OCI-LY1 (cell line): ENCODE data around the gene SRBD1.

Source experiments
- H2AFZ ChIP-seq: fragments of 200-600 bp; sonication (generic), shearing (Covaris generic); 2 replicates; pipeline ENCODE4 v1.6.0; 2014; ENCODE audit warnings: antibody characterized with exemption, mild to moderate bottlenecking, low read length
- H3F3A ChIP-seq: fragments of 200-600 bp; sonication (generic), shearing (Covaris generic); 2 replicates; pipeline ENCODE4 v1.6.0; 2014; ENCODE audit warnings: mild to moderate bottlenecking, antibody characterized with exemption, low read length, moderate library complexity; ENCODE audit not compliant: insufficient read depth
- H3K27ac ChIP-seq: fragments of 200-600 bp; sonication (generic); 2 replicates; pipeline ENCODE4 v1.5.1; 2014; ENCODE audit warnings: low read length, mixed run types, mild to moderate bottlenecking, low read depth; ENCODE audit not compliant: poor library complexity, severe bottlenecking
- H3K27me3 ChIP-seq: fragments of 200-600 bp; sonication (generic); 2 replicates; pipeline ENCODE4 v1.6.0; 2014; ENCODE audit warnings: antibody characterized with exemption, mild to moderate bottlenecking, low read length, moderate library complexity; ENCODE audit not compliant: insufficient read depth
- H3K36me3 ChIP-seq: fragments of 200-600 bp; sonication (generic); 2 replicates; pipeline ENCODE4 v1.6.1; 2014; ENCODE audit warnings: mild to moderate bottlenecking, antibody characterized with exemption, low read length, moderate library complexity, mixed read lengths; ENCODE audit not compliant: insufficient read depth
- H3K4me1 ChIP-seq: fragments of 200-600 bp; sonication (generic); 2 replicates; pipeline ENCODE4 v1.5.1; 2014; ENCODE audit warnings: mild to moderate bottlenecking, low read length, moderate library complexity; ENCODE audit not compliant: insufficient read depth, severe bottlenecking
- H3K4me2 ChIP-seq: fragments of 200-600 bp; sonication (generic), shearing (Covaris generic); 2 replicates; pipeline ENCODE4 v1.6.1; 2014; ENCODE audit warnings: low read length
- H3K4me3 ChIP-seq: fragments of 200-600 bp; sonication (generic); 2 replicates; pipeline ENCODE4 v1.5.1; 2014; ENCODE audit warnings: low read length, low read depth, mild to moderate bottlenecking, mixed read lengths; ENCODE audit not compliant: poor library complexity, severe bottlenecking
- H3K79me2 ChIP-seq: fragments of 200-600 bp; shearing (Covaris generic); 2 replicates; pipeline ENCODE4 v1.6.1; 2016; ENCODE audit warnings: mixed run types, low read length, mixed read lengths; ENCODE audit not compliant: insufficient read depth
- H3K9ac ChIP-seq: fragments of 200-600 bp; sonication (generic), shearing (Covaris generic); 2 replicates; pipeline ENCODE4 v1.6.1; 2014; ENCODE audit warnings: mild to moderate bottlenecking, low read length, mixed read lengths
- H3K9me2 ChIP-seq: fragments of 200-600 bp; sonication (generic), shearing (Covaris generic); 2 replicates; pipeline ENCODE4 v1.6.1; 2014; ENCODE audit warnings: low read depth, mild to moderate bottlenecking, low read length, mixed read lengths
- H3K9me3 ChIP-seq: fragments of 200-600 bp; shearing (Covaris generic); 2 replicates; pipeline ENCODE4 v1.6.1; 2014; ENCODE audit warnings: low read length, mixed read lengths
- H4K20me1 ChIP-seq: fragments of 200-600 bp; sonication (generic), shearing (Covaris generic); 2 replicates; pipeline ENCODE4 v1.6.0; 2016; ENCODE audit warnings: mild to moderate bottlenecking, low read length; ENCODE audit not compliant: insufficient read depth
- CTCF ChIP-seq: fragments of 200-600 bp; sonication (generic), shearing (Covaris generic); IDR thresholded peaks from 2 replicates; pipeline ENCODE4 v1.5.1; 2017; ENCODE audit warnings: mild to moderate bottlenecking, antibody characterized with exemption, low read length, moderate library complexity, mixed read lengths
- EZH2 ChIP-seq: fragments of 200-600 bp; sonication (generic), shearing (Covaris generic); IDR thresholded peaks from 2 replicates; pipeline ENCODE4 v1.8.0; 2017; ENCODE audit warnings: borderline replicate concordance, mixed run types, mild to moderate bottlenecking, antibody characterized with exemption, low read length, moderate library complexity, mixed read lengths

SRBD1 gene

GRCh38 chr2:45484965-45485364, 126.1 kb downstream of the SRBD1 start:
- Histone ChIP-seq H3K27ac (no peak overlapping the region), H3K4me1 (no peaks in the 10 kb centered on the region), H2AFZ (no peak overlapping the region), H3K36me3 (no peaks in the 10 kb centered on the region), H3F3A (no peaks in the 10 kb centered on the region), H4K20me1 (no peaks in the 10 kb centered on the region), H3K9me3 (no peaks in the 10 kb centered on the region; the same call in 1 of the 2 replicates), H3K27me3 (no peaks in the 10 kb centered on the region), H3K9ac (no peak overlapping the region), H3K4me3 (no peak overlapping the region), H3K4me2 (no peak overlapping the region), H3K79me2 (no peaks in the 10 kb centered on the region), H3K9me2 (no peaks in the 10 kb centered on the region)
- TF ChIP-seq CTCF (no peak), EZH2 (no peak)

GRCh38 chr2:45483997-45484396, 127.1 kb downstream of the SRBD1 start:
- Histone ChIP-seq H3K9me2 (no peaks in the 10 kb centered on the region), H3K4me2 (no peak overlapping the region), H2AFZ (no peak overlapping the region), H3K4me1 (no peaks in the 10 kb centered on the region), H3K36me3 (no peaks in the 10 kb centered on the region), H3K79me2 (no peaks in the 10 kb centered on the region), H3K27ac (no peak overlapping the region), H3K9me3 (no peaks in the 10 kb centered on the region; the same call in 1 of the 2 replicates), H3K4me3 (no peak overlapping the region), H4K20me1 (no peaks in the 10 kb centered on the region), H3K27me3 (no peaks in the 10 kb centered on the region), H3K9ac (no peak overlapping the region), H3F3A (no peaks in the 10 kb centered on the region)
- no peak for TF ChIP-seq CTCF
- TF ChIP-seq EZH2, result no peak

- H3K4me3 ChIP-seq, result no peak overlapping the region
- H2AFZ ChIP-seq, result no peak overlapping the region
- no peaks in the 10 kb centered on the region; the same call in 1 of the 2 replicates for H3K36me3 ChIP-seq
- H3K79me2 ChIP-seq, result no peaks in the 10 kb centered on the region
- TF ChIP-seq CTCF (no peak), EZH2 (no peak)
- no peaks in the 10 kb centered on the region for H3K4me1 ChIP-seq
- H3K9ac ChIP-seq, result no peak overlapping the region
- H3K27me3 ChIP-seq, result no peaks in the 10 kb centered on the region
- peaks cover 3% of the 10 kb centered on the region; the same call in 1 of the 2 replicates for H3F3A ChIP-seq
- H3K4me2 ChIP-seq, result no peak overlapping the region
- no peaks in the 10 kb centered on the region; the same call in 1 of the 2 replicates for H3K9me3 ChIP-seq
- H3K27ac ChIP-seq, result no peak overlapping the region
- no peaks in the 10 kb centered on the region for H4K20me1 ChIP-seq
- H3K9me2 ChIP-seq, result no peaks in the 10 kb centered on the region
Measured at GRCh38 chr2:45477546-45477945, 133.5 kb downstream of the SRBD1 start.
